ENCODE data around the gene MMS22L. TPM values are rescaled to one million over a fixed set of nuclear protein-coding genes. Genes with fewer than 3 reads are reported as not detected.

MMS22L gene
- total and polyA plus RNA-seq, 5 donors from 2014 or later: 3.8 to 14.3 (median 6.9) TPM

DNA sequence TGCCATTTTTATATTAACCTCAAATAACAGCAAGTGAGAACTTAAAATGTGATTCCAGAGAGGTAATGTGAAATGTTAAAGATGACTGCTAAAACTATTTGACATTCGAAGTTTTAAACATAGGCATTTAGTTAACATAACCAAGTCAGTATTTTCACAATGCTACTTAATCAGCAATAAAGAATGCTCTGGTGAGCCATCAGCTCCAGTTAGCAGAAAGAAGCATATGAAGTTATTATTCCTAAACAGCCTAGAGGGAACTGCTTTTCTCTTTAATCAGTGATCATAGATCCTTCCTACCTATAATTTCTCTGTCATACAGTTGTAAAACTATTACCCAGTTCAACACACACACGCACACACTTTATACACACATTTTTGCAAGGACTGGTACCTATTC lies 60.1 kb downstream of the MMS22L start:
- Histone ChIP-seq H3K27me3 (ENCODE audit: control insufficient read depth, insufficient read depth, low read length) (no peaks in the 10 kb centered on the region), H3K36me3 (ENCODE audit: control insufficient read depth, insufficient read depth, low read length) (no peaks in the 10 kb centered on the region), H3K27ac (ENCODE audit: insufficient read depth, low read length, poor library complexity, severe bottlenecking) (no peak overlapping the region), H3K4me3 (ENCODE audit: low read depth, low read length) (no peak overlapping the region), H3K9me3 (ENCODE audit: control insufficient read depth in 2 of 2, low read length in 2 of 2) (no peaks in the 10 kb centered on the region), H3K4me1 (ENCODE audit: control insufficient read depth, insufficient read depth, low read length, poor library complexity, severe bottlenecking) (no peaks in the 10 kb centered on the region)
- Mint-ChIP-seq H3K36me3 (peaks cover 5% of the 10 kb centered on the region), H3K4me3 (no peak overlapping the region), H3K9me3 (no peaks in the 10 kb centered on the region), H3K4me1 (peaks cover 3 to 31% (median 7%) of the 10 kb centered on the region in 4 donors), H3K27me3 (no peaks in the 10 kb centered on the region), H3K27ac (no peak overlapping the region)
- DNase-seq: no peak
- ATAC-seq (ENCODE audit: low read depth in 2 of 2): no peak

DNA sequence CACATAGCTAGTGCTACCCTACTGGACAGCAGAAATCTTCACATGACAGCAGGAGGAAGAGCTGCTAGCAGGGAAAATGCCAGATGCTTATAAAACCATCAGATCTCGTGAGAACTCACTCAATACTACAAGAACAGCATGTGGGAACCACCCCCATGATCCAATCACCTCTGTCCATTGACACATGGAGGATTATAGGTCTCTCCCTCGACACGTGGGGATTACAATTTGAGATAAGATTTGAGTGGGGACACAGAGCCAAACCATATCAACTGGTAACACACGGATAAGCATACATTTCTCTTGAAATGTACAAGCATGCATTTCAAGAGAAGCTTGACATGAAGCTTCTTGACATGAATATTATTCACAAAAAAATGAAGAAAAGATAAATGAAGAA lies 64.1 kb downstream of the MMS22L start:
- Histone ChIP-seq H3K27me3 (ENCODE audit: control insufficient read depth, insufficient read depth, low read length) (no peaks in the 10 kb centered on the region), H3K36me3 (ENCODE audit: control insufficient read depth, insufficient read depth, low read length) (no peaks in the 10 kb centered on the region), H3K4me3 (ENCODE audit: low read depth, low read length) (no peak overlapping the region), H3K27ac (ENCODE audit: insufficient read depth, low read length, poor library complexity, severe bottlenecking) (no peak overlapping the region), H3K4me1 (ENCODE audit: control insufficient read depth, insufficient read depth, low read length, poor library complexity, severe bottlenecking) (no peaks in the 10 kb centered on the region), H3K9me3 (ENCODE audit: control insufficient read depth in 2 of 2, low read length in 2 of 2) (no peaks in the 10 kb centered on the region)
- no peaks in the 10 kb centered on the region for H3K9me3 Mint-ChIP-seq
- no peak for DNase-seq
- ATAC-seq (ENCODE audit: low read depth in 2 of 2): no peak
- H3K36me3 Mint-ChIP-seq: no peaks in the 10 kb centered on the region
- peaks cover 8 to 23% (median 17%) of the 10 kb centered on the region in 4 donors for H3K4me1 Mint-ChIP-seq
- H3K4me3 Mint-ChIP-seq: no peak overlapping the region
- no peaks in the 10 kb centered on the region for H3K27me3 Mint-ChIP-seq
- H3K27ac Mint-ChIP-seq: no peak overlapping the region

DNA sequence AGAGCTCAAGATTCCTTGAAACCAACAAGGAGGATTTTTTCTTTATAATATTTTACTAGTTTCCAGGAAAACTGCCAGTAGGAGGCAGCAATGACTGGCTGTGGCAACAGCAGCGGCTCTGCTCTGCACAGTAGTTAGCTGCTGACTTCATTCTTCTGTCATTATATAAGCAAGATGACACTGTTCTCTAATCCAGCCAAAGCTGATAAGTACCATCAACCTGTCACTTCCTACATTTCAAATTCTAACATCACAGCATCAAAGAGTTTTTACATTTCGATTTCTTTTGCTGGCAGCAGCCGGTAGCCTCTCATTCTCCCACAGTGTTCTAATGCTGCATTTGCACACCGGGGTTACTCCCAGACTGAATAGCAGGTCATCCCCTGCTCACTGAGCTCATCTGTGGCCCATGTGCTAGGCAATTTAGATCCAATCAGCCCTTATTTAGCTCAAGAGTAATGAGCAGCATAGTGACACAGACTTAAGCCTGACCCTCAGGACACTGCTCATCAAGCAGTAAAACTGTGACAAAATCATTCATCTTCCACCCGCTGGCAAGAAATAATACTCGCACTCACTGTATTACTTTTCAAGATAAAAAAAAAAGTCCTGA lies 67.8 kb downstream of the MMS22L start:
- Histone ChIP-seq H3K9me3 (ENCODE audit: control insufficient read depth in 2 of 2, low read length in 2 of 2) (no peaks in the 10 kb centered on the region), H3K27me3 (ENCODE audit: control insufficient read depth, insufficient read depth, low read length) (no peaks in the 10 kb centered on the region), H3K4me1 (ENCODE audit: control insufficient read depth, insufficient read depth, low read length, poor library complexity, severe bottlenecking) (no peaks in the 10 kb centered on the region), H3K36me3 (ENCODE audit: control insufficient read depth, insufficient read depth, low read length) (no peaks in the 10 kb centered on the region), H3K27ac (ENCODE audit: insufficient read depth, low read length, poor library complexity, severe bottlenecking) (no peak overlapping the region), H3K4me3 (ENCODE audit: low read depth, low read length) (no peak overlapping the region)
- H3K4me3 Mint-ChIP-seq: no peak overlapping the region
- H3K36me3 Mint-ChIP-seq: peaks cover 9% of the 10 kb centered on the region
- H3K9me3 Mint-ChIP-seq: no peaks in the 10 kb centered on the region
- H3K4me1 Mint-ChIP-seq: peaks cover 8 to 18% (median 10%) of the 10 kb centered on the region in 4 donors
- no peaks in the 10 kb centered on the region for H3K27me3 Mint-ChIP-seq
- DNase-seq: peak in 1 of 3 donors; percentile 30
- H3K27ac Mint-ChIP-seq: peak overlapping the region in 1 of 3 donors; percentile 65
- ATAC-seq (ENCODE audit: low read depth in 2 of 2): no peak

DNA sequence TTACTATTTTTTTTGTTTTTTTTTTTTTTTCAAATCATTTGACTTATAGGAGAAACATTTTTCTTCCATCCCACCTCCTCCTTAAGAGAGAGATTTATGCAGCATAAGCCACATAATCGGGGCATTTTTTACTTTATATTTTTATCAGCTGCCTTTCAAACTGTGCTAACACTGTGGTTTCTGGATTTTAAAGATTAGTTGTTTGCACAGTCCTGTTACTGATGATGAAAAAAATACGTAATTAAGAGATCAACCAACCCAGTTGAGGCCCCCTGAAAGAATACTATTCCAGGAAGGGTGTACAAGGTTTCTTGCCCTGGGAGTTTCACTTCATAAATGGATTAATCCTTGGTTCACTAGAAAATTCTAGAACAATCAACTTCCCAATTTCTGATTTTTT lies 68.3 kb downstream of the MMS22L start:
- ATAC-seq (ENCODE audit: low read depth in 2 of 2) (no peak), DNase-seq (no peak)
- H3K27ac ChIP-seq (ENCODE audit: insufficient read depth, low read length, poor library complexity, severe bottlenecking): no peak overlapping the region
- Mint-ChIP-seq H3K27ac (no peak overlapping the region), H3K27me3 (no peaks in the 10 kb centered on the region), H3K36me3 (peaks cover 11% of the 10 kb centered on the region), H3K9me3 (no peaks in the 10 kb centered on the region), H3K4me1 (peaks cover 2 to 15% (median 7%) of the 10 kb centered on the region in 4 donors), H3K4me3 (no peak overlapping the region)
- no peaks in the 10 kb centered on the region for H3K4me1 ChIP-seq (ENCODE audit: control insufficient read depth, insufficient read depth, low read length, poor library complexity, severe bottlenecking)
- H3K27me3 ChIP-seq (ENCODE audit: control insufficient read depth, insufficient read depth, low read length): no peaks in the 10 kb centered on the region
- H3K9me3 ChIP-seq (ENCODE audit: control insufficient read depth in 2 of 2, low read length in 2 of 2): no peaks in the 10 kb centered on the region
- H3K36me3 ChIP-seq (ENCODE audit: control insufficient read depth, insufficient read depth, low read length): no peaks in the 10 kb centered on the region
- H3K4me3 ChIP-seq (ENCODE audit: low read depth, low read length): no peak overlapping the region

DNA sequence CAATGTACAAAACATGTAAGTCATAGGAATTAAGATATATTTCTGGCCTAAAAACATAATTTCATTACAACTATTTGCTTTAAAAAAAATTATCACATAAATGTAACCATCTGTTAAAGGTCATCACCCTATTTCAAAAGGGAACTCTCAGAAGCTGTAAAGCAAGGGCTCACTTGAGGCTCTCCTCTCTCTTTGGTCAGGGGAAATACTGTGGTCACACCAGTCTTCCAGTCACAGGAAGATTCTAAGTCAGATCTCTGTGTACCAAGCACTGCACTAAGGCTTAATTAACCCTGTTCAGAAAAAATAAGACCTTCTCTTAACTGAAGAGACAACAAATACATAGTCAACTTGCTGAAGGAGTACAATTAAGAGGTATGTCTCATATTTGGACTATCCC lies 75.6 kb downstream of the MMS22L start:
- H3K36me3 Mint-ChIP-seq: peaks cover 17% of the 10 kb centered on the region
- no peaks in the 10 kb centered on the region for H3K9me3 Mint-ChIP-seq
- H3K4me3 Mint-ChIP-seq: no peak overlapping the region
- H3K27ac Mint-ChIP-seq: peak overlapping the region in 1 of 3 donors; percentile 42
- Histone ChIP-seq H3K27me3 (ENCODE audit: control insufficient read depth, insufficient read depth, low read length) (no peaks in the 10 kb centered on the region), H3K9me3 (ENCODE audit: control insufficient read depth in 2 of 2, low read length in 2 of 2) (no peaks in the 10 kb centered on the region), H3K36me3 (ENCODE audit: control insufficient read depth, insufficient read depth, low read length) (no peaks in the 10 kb centered on the region), H3K4me3 (ENCODE audit: low read depth, low read length) (no peak overlapping the region), H3K4me1 (ENCODE audit: control insufficient read depth, insufficient read depth, low read length, poor library complexity, severe bottlenecking) (no peaks in the 10 kb centered on the region), H3K27ac (ENCODE audit: insufficient read depth, low read length, poor library complexity, severe bottlenecking) (no peak overlapping the region)
- H3K4me1 Mint-ChIP-seq: peaks cover 3 to 10% (median 7%) of the 10 kb centered on the region in 4 donors
- ATAC-seq (ENCODE audit: low read depth in 2 of 2) (no peak), DNase-seq (no peak)
- no peaks in the 10 kb centered on the region for H3K27me3 Mint-ChIP-seq

DNA sequence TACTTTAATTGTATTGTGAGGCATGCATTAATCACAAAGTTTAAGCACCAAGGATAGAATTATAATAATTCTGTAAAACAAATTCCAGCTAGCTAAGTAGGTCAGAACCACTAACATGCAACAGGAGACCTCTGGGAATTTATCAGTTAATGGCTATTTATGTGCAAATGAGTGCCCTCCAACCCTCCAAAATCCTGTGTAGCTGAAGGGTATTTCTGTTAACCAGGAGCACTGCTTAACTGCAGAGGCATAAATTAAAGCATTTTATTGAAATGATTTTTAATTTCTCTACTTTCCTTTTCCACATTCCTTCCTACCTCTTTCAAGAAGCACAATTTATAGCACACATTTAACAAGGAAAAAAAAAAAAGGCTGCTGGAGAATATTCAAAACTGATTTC lies 77.0 kb downstream of the MMS22L start:
- Mint-ChIP-seq H3K9me3 (no peaks in the 10 kb centered on the region), H3K36me3 (peaks cover 17% of the 10 kb centered on the region), H3K27ac (no peak overlapping the region), H3K4me3 (peak overlapping the region in 1 of 4 donors; percentile 21), H3K27me3 (no peaks in the 10 kb centered on the region), H3K4me1 (peaks cover 3 to 16% (median 7%) of the 10 kb centered on the region in 4 donors)
- ATAC-seq (ENCODE audit: low read depth in 2 of 2) (no peak), DNase-seq (no peak)
- Histone ChIP-seq H3K36me3 (ENCODE audit: control insufficient read depth, insufficient read depth, low read length) (no peaks in the 10 kb centered on the region), H3K27me3 (ENCODE audit: control insufficient read depth, insufficient read depth, low read length) (no peaks in the 10 kb centered on the region), H3K4me3 (ENCODE audit: low read depth, low read length) (no peak overlapping the region), H3K9me3 (ENCODE audit: control insufficient read depth in 2 of 2, low read length in 2 of 2) (no peaks in the 10 kb centered on the region), H3K4me1 (ENCODE audit: control insufficient read depth, insufficient read depth, low read length, poor library complexity, severe bottlenecking) (no peaks in the 10 kb centered on the region), H3K27ac (ENCODE audit: insufficient read depth, low read length, poor library complexity, severe bottlenecking) (no peak overlapping the region)

DNA sequence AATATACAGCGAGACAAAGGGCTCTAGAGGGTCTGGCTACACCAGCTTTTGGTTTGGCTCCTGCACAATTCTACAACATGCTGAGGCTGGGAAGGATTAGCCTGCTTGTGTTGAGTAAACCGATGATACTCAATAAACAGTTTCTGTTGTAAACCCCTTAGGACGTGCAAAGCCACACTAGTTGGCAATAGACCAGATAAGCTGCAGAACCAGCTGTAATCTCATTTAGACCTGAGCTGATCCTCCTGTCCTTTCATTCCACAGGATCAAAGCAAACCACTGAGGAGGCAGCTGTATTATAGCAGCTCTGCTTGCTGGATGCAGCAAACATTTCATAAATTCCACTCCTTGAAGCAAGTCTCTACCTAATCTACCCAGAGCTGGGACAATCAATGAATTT lies 79.7 kb downstream of the MMS22L start:
- Histone ChIP-seq H3K4me1 (ENCODE audit: control insufficient read depth, insufficient read depth, low read length, poor library complexity, severe bottlenecking) (no peaks in the 10 kb centered on the region), H3K9me3 (ENCODE audit: control insufficient read depth in 2 of 2, low read length in 2 of 2) (no peaks in the 10 kb centered on the region), H3K36me3 (ENCODE audit: control insufficient read depth, insufficient read depth, low read length) (no peaks in the 10 kb centered on the region), H3K4me3 (ENCODE audit: low read depth, low read length) (no peak overlapping the region), H3K27me3 (ENCODE audit: control insufficient read depth, insufficient read depth, low read length) (no peaks in the 10 kb centered on the region), H3K27ac (ENCODE audit: insufficient read depth, low read length, poor library complexity, severe bottlenecking) (no peak overlapping the region)
- Mint-ChIP-seq H3K4me1 (peaks cover 0 to 9% (median 5%) of the 10 kb centered on the region in 4 donors), H3K27ac (no peak overlapping the region), H3K4me3 (no peak overlapping the region), H3K27me3 (no peaks in the 10 kb centered on the region), H3K9me3 (no peaks in the 10 kb centered on the region), H3K36me3 (peaks cover 14% of the 10 kb centered on the region)
- DNase-seq (no peak), ATAC-seq (ENCODE audit: low read depth in 2 of 2) (no peak)

DNA sequence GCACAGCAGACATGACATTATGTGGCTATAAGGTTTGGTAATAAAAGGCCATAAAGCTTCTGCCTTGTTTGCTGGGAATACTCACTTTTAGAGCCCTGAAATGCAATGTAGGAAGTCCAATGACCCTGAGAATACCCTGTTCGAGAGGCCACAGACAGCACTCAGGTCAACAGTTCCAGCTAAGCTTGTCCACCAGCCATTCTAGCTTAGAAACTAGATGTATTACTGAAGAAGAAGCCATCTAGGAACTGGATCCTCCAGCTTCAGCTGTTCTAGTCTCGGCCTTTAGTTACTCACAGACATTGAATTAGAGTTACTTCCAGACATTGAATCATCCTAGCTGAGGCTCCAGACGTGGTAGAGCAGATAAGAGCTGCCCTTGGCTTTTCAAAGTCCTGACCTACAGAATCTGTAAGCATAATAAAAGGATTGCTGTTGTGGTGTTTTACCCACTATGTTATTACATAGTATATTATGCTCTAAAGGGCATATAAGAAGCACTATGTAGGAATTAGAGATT lies 84.9 kb downstream of the MMS22L start:
- Mint-ChIP-seq H3K36me3 (peaks cover 12% of the 10 kb centered on the region), H3K9me3 (no peaks in the 10 kb centered on the region), H3K27ac (no peak overlapping the region), H3K4me1 (peaks cover 0 to 8% (median 3%) of the 10 kb centered on the region in 4 donors), H3K4me3 (no peak overlapping the region), H3K27me3 (no peaks in the 10 kb centered on the region)
- H3K27ac ChIP-seq (ENCODE audit: insufficient read depth, low read length, poor library complexity, severe bottlenecking): no peak overlapping the region
- no peaks in the 10 kb centered on the region for H3K9me3 ChIP-seq (ENCODE audit: control insufficient read depth in 2 of 2, low read length in 2 of 2)
- H3K36me3 ChIP-seq (ENCODE audit: control insufficient read depth, insufficient read depth, low read length): no peaks in the 10 kb centered on the region
- no peaks in the 10 kb centered on the region for H3K27me3 ChIP-seq (ENCODE audit: control insufficient read depth, insufficient read depth, low read length)
- H3K4me3 ChIP-seq (ENCODE audit: low read depth, low read length): no peak overlapping the region
- no peak for ATAC-seq (ENCODE audit: low read depth in 2 of 2)
- no peak for DNase-seq
- H3K4me1 ChIP-seq (ENCODE audit: control insufficient read depth, insufficient read depth, low read length, poor library complexity, severe bottlenecking): no peaks in the 10 kb centered on the region

Data from CD4-positive, CD25-positive, alpha-beta regulatory T cell (primary cell).